B cell (primary cell): ENCODE measurements around the gene AFF3. TPM values are rescaled to one million over a fixed set of nuclear protein-coding genes. Genes with fewer than 3 reads are reported as not detected.
A peak's percentile ranks its signal among the peaks of the same experiment; 100 is the strongest.

Experiments
- ATAC-seq: fragments of 200-7000 bp; cut with Tn5 transposase; one replicate; pipeline ENCODE4 v1.10.0; 2021; ENCODE audit warnings: low read depth, mild to moderate bottlenecking, moderate number of reproducible peaks, moderate library complexity
- CTCF ChIA-PET: fragments of 350-600 bp; sonication (Branson Sonifier 250); formaldehyde crosslinking; loops from one replicate; lab custom pipeline; 2021; ENCODE audit warnings: antibody characterized with exemption, inconsistent platforms; lab: Charles Lee
- POLR2A ChIA-PET: fragments of 350-600 bp; sonication (Branson Sonifier 250); formaldehyde crosslinking; loops from one replicate; lab custom pipeline; 2021; ENCODE audit warnings: antibody characterized with exemption; lab: Charles Lee
- DNase-seq: peaks from one replicate; pipeline ENCODE4 v3.0.0; 2013
- H2AFZ ChIP-seq: 2 replicates; pipeline ENCODE4 v1.6.1; 2012; ENCODE audit warnings: mild to moderate bottlenecking, low read depth, low read length; ENCODE audit not compliant: insufficient read depth, poor library complexity, severe bottlenecking
- H3K27ac ChIP-seq, 2 donors: 1 replicate in 1 of 2; 2 replicates in 1 of 2; pipeline ENCODE4 v1.5.1; 2012 to 2013; ENCODE audit warnings: low read length in 2 of 2, mild to moderate bottlenecking in 2 of 2, moderate library complexity in 1 of 2
- H3K27me3 ChIP-seq, 4 experiments: fragments of 200-600 bp in 1 of 4; sonication (generic) in 1 of 4; replicated peaks in 1 of 4; 1 replicate in 2 of 4; 2 replicates in 2 of 4; pipeline versions ENCODE4 v1.6.1 to v1.7.0; 2013 to 2016; ENCODE audit warnings: low read length in 3 of 4, mild to moderate bottlenecking in 2 of 4, mixed read lengths in 1 of 4, moderate library complexity in 1 of 4; ENCODE audit not compliant: insufficient read depth in 4 of 4, control insufficient read depth in 3 of 4; ENCODE audit errors: control extremely low read depth in 1 of 4
- H3K36me3 ChIP-seq, 2 experiments: replicated peaks in 1 of 2; 1 replicate in 1 of 2; 2 replicates in 1 of 2; pipeline versions ENCODE4 v1.6.1 to v1.7.1; 2013; ENCODE audit warnings: low read length in 1 of 2; ENCODE audit not compliant: insufficient read depth in 2 of 2, control insufficient read depth in 1 of 2; ENCODE audit errors: control extremely low read depth in 1 of 2, extremely low read depth in 1 of 2
- H3K4me1 ChIP-seq, 2 donors: fragments of 200-600 bp in 1 of 2; sonication (generic) in 1 of 2; 1 replicate in 1 of 2; 2 replicates in 1 of 2; pipeline versions ENCODE4 v1.5.1 to v1.6.1; 2013 to 2017; ENCODE audit warnings: low read length in 2 of 2; ENCODE audit not compliant: control insufficient read depth in 2 of 2, insufficient read depth in 2 of 2
- H3K4me2 ChIP-seq: replicated peaks from 2 replicates; pipeline ENCODE3; 2012; ENCODE audit warnings: mild to moderate bottlenecking, low read depth, low read length; ENCODE audit not compliant: poor library complexity, severe bottlenecking
- H3K4me3 ChIP-seq, 5 experiments: fragments of 200-600 bp in 1 of 5; sonication (generic) in 1 of 5; 1 replicate in 3 of 5; 2 replicates in 2 of 5; pipeline versions ENCODE4 v1.5.1 to v1.7.0; 2011 to 2016; ENCODE audit warnings: low read length in 4 of 5, mild to moderate bottlenecking in 4 of 5, low read depth in 2 of 5, control low read depth in 1 of 5, moderate library complexity in 1 of 5; ENCODE audit not compliant: insufficient read depth in 1 of 5; ENCODE audit errors: control extremely low read depth in 1 of 5, extremely low read depth in 1 of 5
- H3K79me2 ChIP-seq: fragments of 200-600 bp; sonication (generic); one replicate; pipeline ENCODE4 v1.6.0; 2016; ENCODE audit warnings: low read length; ENCODE audit not compliant: control insufficient read depth, insufficient read depth
- H3K9ac ChIP-seq: fragments of 200-600 bp; sonication (generic); 2 replicates; pipeline ENCODE4 v1.6.1; 2017; ENCODE audit warnings: mild to moderate bottlenecking, low read length, moderate library complexity
- H3K9me3 ChIP-seq, 3 donors: one replicate each; pipeline versions ENCODE4 v1.6.1 to v1.7.1; 2013; ENCODE audit warnings: low read length in 2 of 3; ENCODE audit not compliant: control insufficient read depth in 2 of 3, insufficient read depth in 1 of 3; ENCODE audit errors: control extremely low read depth in 1 of 3
- H4K20me1 ChIP-seq: 2 replicates; pipeline ENCODE4 v1.6.0; 2012; ENCODE audit warnings: mild to moderate bottlenecking, low read length; ENCODE audit not compliant: insufficient read depth, control insufficient read depth, poor library complexity, severe bottlenecking
- H3K27ac Mint-ChIP-seq: one replicate; pipeline ENCODE4 v1.8.0; 2021; ENCODE audit warnings: mixed read lengths
- H3K27me3 Mint-ChIP-seq: one replicate; pipeline ENCODE4 v1.8.0; 2021; ENCODE audit warnings: mixed read lengths
- H3K4me1 Mint-ChIP-seq: one replicate; pipeline ENCODE4 v1.8.0; 2021; ENCODE audit warnings: mixed read lengths
- H3K4me3 Mint-ChIP-seq: one replicate; pipeline ENCODE4 v1.8.0; 2021; ENCODE audit warnings: mixed read lengths
- H3K9me3 Mint-ChIP-seq: one replicate; pipeline ENCODE4 v1.8.0; 2022; ENCODE audit warnings: mixed read lengths; ENCODE audit not compliant: insufficient read depth
- CTCF ChIP-seq: fragments of 200-600 bp; IDR thresholded peaks from one replicate; pipeline ENCODE4 v1.8.0; 2022; ENCODE audit warnings: antibody characterized with exemption, mild to moderate bottlenecking
- EZH2 ChIP-seq: IDR thresholded peaks from 2 replicates; pipeline ENCODE4 v1.6.1; 2012; ENCODE audit warnings: borderline replicate concordance, low read depth, mild to moderate bottlenecking, moderate library complexity, low read length; ENCODE audit not compliant: insufficient read depth, poor library complexity, severe bottlenecking
- WGBS: methylation state at CpG from one replicate; pipeline ENCODE4 v1.1.5; 2013; ENCODE audit warnings: missing lambda C conversion rate; ENCODE audit not compliant: insufficient coverage; 5-methylcytosine and 5-hydroxymethylcytosine counted together
- intact Hi-C: fragments of 100-400 bp; cut with micrococcal nuclease; formaldehyde crosslinking; loops from one replicate; pipeline ENCODE4 v1.10.0; 2022
- polyA plus RNA-seq: library from polyadenylated mRNA; depleted of rRNA; stranded (reverse); fragments of >200 nt; gene quantifications from 2 replicates; pipeline ENCODE4 v1.2.3, GENCODE V29; 2012
- total RNA-seq, 2 donors: library from RNA; stranded (reverse); fragments of 120-200 nt in 1 of 2; gene quantifications; 1 replicate in 1 of 2; 2 replicates in 1 of 2; pipeline versions ENCODE4 v1.2.3 to v1.2.4, GENCODE V29; 2013 to 2022

AFF3 gene
- total and polyA plus RNA-seq, 2 donors (not counting 1 experiment from before 2014, with no cell fraction given): 117 to 830 TPM

GRCh38 chr2:99777656-99778290 lies 364.6 kb downstream of the AFF3 start:
- peaks cover 16 to 53% of the 10 kb centered on the region in 2 experiments for H3K36me3 ChIP-seq
- WGBS: 100% methylated on average over 5 of the region's 6 CpGs
- intact Hi-C loops: no loop called here
- no peak overlapping the region for H3K9ac ChIP-seq
- peaks cover 67% of the 10 kb centered on the region for H4K20me1 ChIP-seq
- CTCF ChIA-PET: interaction anchor here (0.6 to 0.7 kb wide), 2 partner anchors 28 to 30 kb away, joined by 3 read pairs; no protein-coding TSS in a partner anchor
- peaks cover 17 to 19% of the 10 kb centered on the region in 2 donors for H3K4me1 ChIP-seq
- Mint-ChIP-seq H3K4me1 (peaks cover 38% of the 10 kb centered on the region), H3K9me3 (peaks cover 6% of the 10 kb centered on the region), H3K27me3 (no peaks in the 10 kb centered on the region), H3K4me3 (no peak overlapping the region), H3K27ac (peak overlapping the region; percentile 27)
- ATAC-seq (no peak), DNase-seq (no peak)
- no peak overlapping the region for H2AFZ ChIP-seq
- peaks cover 63% of the 10 kb centered on the region for H3K79me2 ChIP-seq
- H3K9me3 ChIP-seq: peaks cover 2 to 10% (median 7%) of the 10 kb centered on the region in 3 donors
- POLR2A ChIA-PET: no interaction called here
- H3K4me3 ChIP-seq: no peak overlapping the region
- TF ChIP-seq EZH2 (no peak), CTCF (no peak)
- no peaks in the 10 kb centered on the region for H3K27me3 ChIP-seq
- no peak overlapping the region for H3K4me2 ChIP-seq
- no peak overlapping the region for H3K27ac ChIP-seq

GRCh38 chr2:99776906-99777646 lies 365.3 kb downstream of the AFF3 start:
- Histone ChIP-seq H3K9me3 (peaks cover 2 to 10% (median 7%) of the 10 kb centered on the region in 3 donors), H3K4me2 (no peak overlapping the region), H3K27ac (no peak overlapping the region), H2AFZ (no peak overlapping the region), H3K79me2 (peaks cover 62% of the 10 kb centered on the region), H3K27me3 (no peaks in the 10 kb centered on the region), H3K9ac (no peak overlapping the region), H3K36me3 (peaks cover 20 to 50% of the 10 kb centered on the region in 2 experiments), H4K20me1 (peaks cover 73% of the 10 kb centered on the region), H3K4me1 (peaks cover 24 to 26% of the 10 kb centered on the region in 2 donors), H3K4me3 (no peak overlapping the region)
- H3K27ac Mint-ChIP-seq: peak overlapping the region; percentile 27
- ChIA-PET CTCF (interaction anchor here (0.7 kb wide), 1 partner anchor 29 kb away, joined by 3 read pairs; no protein-coding TSS in a partner anchor), POLR2A (no interaction called here)
- no peak overlapping the region for H3K4me3 Mint-ChIP-seq
- H3K27me3 Mint-ChIP-seq: no peaks in the 10 kb centered on the region
- no peak for TF ChIP-seq EZH2
- DNase-seq: no peak
- 81% methylated on average over 6 of the region's 8 CpGs for WGBS
- H3K9me3 Mint-ChIP-seq: peaks cover 6% of the 10 kb centered on the region
- peaks cover 45% of the 10 kb centered on the region for H3K4me1 Mint-ChIP-seq
- no peak for ATAC-seq
- intact Hi-C loops: no loop called here
